CD8-positive, alpha-beta memory T cell (primary cell): ENCODE results near the gene PLCG2. TPM values are rescaled to one million over a fixed set of nuclear protein-coding genes. Genes with fewer than 3 reads are reported as not detected.

Experiments
- CTCF ChIA-PET: fragments of 350-600 bp; sonication (Branson Sonifier 250); formaldehyde crosslinking; loops from one replicate; lab custom pipeline; 2021; ENCODE audit warnings: antibody characterized with exemption; lab: Charles Lee
- POLR2A ChIA-PET: fragments of 350-600 bp; sonication (Branson Sonifier 250); formaldehyde crosslinking; loops from one replicate; lab custom pipeline; 2021; ENCODE audit warnings: antibody characterized with exemption; lab: Charles Lee
- DNase-seq, 5 donors: peaks; one replicate each; pipeline versions ENCODE4 v3.0.0 to v3.0.0-alpha.2; 2020 to 2022; ENCODE audit warnings: mixed read lengths in 1 of 5
- H3K27ac ChIP-seq: one replicate; pipeline ENCODE4 v1.7.0; 2013; ENCODE audit warnings: low read depth, mild to moderate bottlenecking, low read length, moderate library complexity
- H3K27me3 ChIP-seq: 2 replicates; pipeline ENCODE4 v1.7.0; 2013; ENCODE audit warnings: low read length, mild to moderate bottlenecking; ENCODE audit not compliant: insufficient read depth, poor library complexity, severe bottlenecking
- H3K36me3 ChIP-seq: 2 replicates; pipeline ENCODE4 v1.7.0; 2013; ENCODE audit warnings: mild to moderate bottlenecking, low read length, moderate library complexity; ENCODE audit not compliant: insufficient read depth
- H3K4me1 ChIP-seq: 2 replicates; pipeline ENCODE4 v1.7.0; 2013; ENCODE audit warnings: mild to moderate bottlenecking, low read length, moderate library complexity; ENCODE audit not compliant: insufficient read depth
- H3K4me3 ChIP-seq: 2 replicates; pipeline ENCODE4 v1.7.0; 2013; ENCODE audit warnings: mild to moderate bottlenecking, low read length
- H3K9me3 ChIP-seq: 2 replicates; pipeline ENCODE4 v1.7.0; 2013; ENCODE audit warnings: mild to moderate bottlenecking, low read length
- H3K27ac Mint-ChIP-seq, 8 donors: one replicate each; pipeline ENCODE4 v1.8.0; 2020 to 2021; ENCODE audit warnings: mixed read lengths in 8 of 8, mild to moderate bottlenecking in 6 of 8, inconsistent platforms in 3 of 8, moderate library complexity in 3 of 8
- H3K27me3 Mint-ChIP-seq, 2 donors: one replicate each; pipeline ENCODE4 v1.8.0; 2020 to 2021; ENCODE audit warnings: mixed read lengths in 2 of 2, mild to moderate bottlenecking in 1 of 2, moderate library complexity in 1 of 2
- H3K36me3 Mint-ChIP-seq, 3 donors: one replicate each; pipeline ENCODE4 v1.8.0; 2020 to 2021; ENCODE audit warnings: mixed read lengths in 3 of 3, inconsistent platforms in 1 of 3, mild to moderate bottlenecking in 1 of 3
- H3K4me1 Mint-ChIP-seq, 3 donors: one replicate each; pipeline ENCODE4 v1.8.0; 2020 to 2021; ENCODE audit warnings: mixed read lengths in 3 of 3, inconsistent platforms in 1 of 3, mild to moderate bottlenecking in 1 of 3
- H3K4me3 Mint-ChIP-seq, 7 donors: one replicate each; pipeline ENCODE4 v1.8.0; 2020 to 2021; ENCODE audit warnings: mixed read lengths in 7 of 7, mild to moderate bottlenecking in 6 of 7, moderate library complexity in 4 of 7, inconsistent platforms in 2 of 7
- H3K9me3 Mint-ChIP-seq, 5 donors: one replicate each; pipeline ENCODE4 v1.8.0; 2020 to 2022; ENCODE audit warnings: mixed read lengths in 5 of 5, mild to moderate bottlenecking in 3 of 5, moderate library complexity in 2 of 5, inconsistent platforms in 1 of 5
- polyA plus RNA-seq: library from polyadenylated mRNA; unstranded; fragments of 300-500 nt; fragmentation: Illumina TruSeq; gene quantifications from one replicate; pipeline ENCODE4 v1.2.3, GENCODE V29; 2021
- total RNA-seq, 2 experiments: library from RNA; stranded (reverse); gene quantifications; one replicate each; pipeline ENCODE4 v1.2.3, GENCODE V29; 2021

The PLCG2 gene
- total and polyA plus RNA-seq, 3 experiments from 2014 or later, result 5.4 to 16.2 (median 14.2) TPM

DNA sequence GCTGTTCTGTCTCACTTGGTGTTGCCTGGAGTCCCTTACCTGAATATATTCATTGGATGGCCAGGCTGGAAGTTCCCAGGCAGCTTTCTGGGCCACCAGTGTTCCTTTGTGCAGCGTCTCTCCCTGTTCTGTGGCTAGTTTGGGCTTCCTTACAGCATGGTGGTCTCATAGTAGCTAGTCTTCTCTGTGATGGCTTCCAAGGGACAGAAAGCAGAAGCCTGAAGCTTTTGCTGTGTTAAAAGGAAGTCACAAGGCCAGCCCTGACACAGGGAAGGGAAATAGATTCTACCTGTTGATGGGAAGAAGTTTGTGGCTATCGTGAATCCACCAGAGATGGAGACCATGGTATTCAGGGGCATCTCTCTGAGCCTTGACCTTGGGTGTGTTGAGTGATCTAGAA is 34.6 kb downstream of the PLCG2 start:
- peak overlapping the region in 3 of 8 donors; percentile 40 to 95 (median 63) for H3K27ac Mint-ChIP-seq
- peak in 1 of 5 donors; percentile 27 for DNase-seq
- H3K4me1 Mint-ChIP-seq, result peaks cover 40 to 82% (median 49%) of the 10 kb centered on the region in 3 donors
- POLR2A ChIA-PET, result no interaction called here
- Histone ChIP-seq H3K36me3 (no peaks in the 10 kb centered on the region), H3K4me1 (peaks cover 13% of the 10 kb centered on the region), H3K27me3 (no peaks in the 10 kb centered on the region), H3K4me3 (no peak overlapping the region), H3K27ac (no peak overlapping the region), H3K9me3 (no peaks in the 10 kb centered on the region)
- H3K4me3 Mint-ChIP-seq, result no peak overlapping the region
- H3K36me3 Mint-ChIP-seq, result no peaks in the 10 kb centered on the region
- no peaks in the 10 kb centered on the region for H3K27me3 Mint-ChIP-seq
- peaks cover 0 to 2% (median 0%) of the 10 kb centered on the region in 5 donors for H3K9me3 Mint-ChIP-seq
- CTCF ChIA-PET, result no interaction called here

- Mint-ChIP-seq H3K9me3 (peaks cover 0 to 2% (median 0%) of the 10 kb centered on the region in 5 donors), H3K27ac (peak overlapping the region in 3 of 8 donors; percentile 11 to 42 (median 33)), H3K27me3 (peaks cover 0 to 4% of the 10 kb centered on the region in 2 donors), H3K4me1 (peaks cover 36 to 78% (median 41%) of the 10 kb centered on the region in 3 donors), H3K4me3 (no peak overlapping the region), H3K36me3 (no peaks in the 10 kb centered on the region)
- Histone ChIP-seq H3K27ac (no peak overlapping the region), H3K4me3 (no peak overlapping the region), H3K4me1 (peaks cover 14% of the 10 kb centered on the region), H3K27me3 (no peaks in the 10 kb centered on the region), H3K9me3 (no peaks in the 10 kb centered on the region), H3K36me3 (no peaks in the 10 kb centered on the region)
- ChIA-PET POLR2A (no interaction called here), CTCF (no interaction called here)
- peak in 1 of 5 donors; percentile 8 for DNase-seq
These were observed 35.8 kb downstream of the PLCG2 start for GRCh38 chr16:81814751-81815428.

DNA sequence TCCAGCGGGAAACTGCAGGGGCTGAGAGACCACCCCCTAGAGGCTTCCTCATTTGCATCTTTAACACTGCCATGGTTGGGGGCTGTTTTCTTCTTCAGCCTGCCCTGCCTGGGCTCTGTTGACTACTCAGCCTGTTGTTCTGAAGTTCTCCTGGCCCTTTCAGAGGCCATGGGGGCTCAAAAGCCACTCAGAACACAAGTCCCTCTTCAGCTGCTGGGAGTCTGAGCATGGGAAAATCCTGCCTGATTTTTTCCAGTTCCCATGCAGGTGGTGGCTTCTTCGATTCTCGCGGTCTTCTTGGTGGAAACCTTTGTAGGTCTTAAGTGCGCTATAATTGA is 36.3 kb downstream of the PLCG2 start:
- POLR2A ChIA-PET, result no interaction called here
- peaks cover 14% of the 10 kb centered on the region for H3K4me1 ChIP-seq

DNA sequence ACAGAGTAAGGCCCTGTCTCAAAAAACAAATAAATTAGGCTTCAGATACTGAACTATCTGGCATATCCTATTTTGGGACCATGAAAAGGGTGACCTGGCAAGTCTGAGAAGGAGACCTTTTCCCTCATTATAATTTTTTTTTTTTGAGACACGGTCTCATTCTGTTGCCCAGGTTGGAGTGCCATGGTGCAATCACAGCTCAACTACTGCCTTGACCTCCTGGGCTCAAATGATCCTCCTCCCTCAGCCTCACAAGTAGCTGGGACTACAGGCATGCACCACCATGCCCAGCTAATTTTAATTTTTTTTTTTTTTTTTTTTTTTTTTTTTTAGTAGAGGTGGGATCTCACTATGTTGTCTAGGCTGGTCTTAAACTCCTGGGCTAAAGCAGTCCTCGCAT is 37.3 kb downstream of the PLCG2 start:
- Histone ChIP-seq H3K4me1 (peaks cover 9% of the 10 kb centered on the region), H3K36me3 (no peaks in the 10 kb centered on the region), H3K27me3 (no peaks in the 10 kb centered on the region), H3K27ac (peak overlapping the region; percentile 65), H3K9me3 (no peaks in the 10 kb centered on the region), H3K4me3 (no peak overlapping the region)
- Mint-ChIP-seq H3K27me3 (peaks cover 0 to 4% of the 10 kb centered on the region in 2 donors), H3K9me3 (peaks cover 0 to 2% (median 0%) of the 10 kb centered on the region in 5 donors), H3K27ac (peak overlapping the region in 4 of 8 donors; percentile 80 to 93 (median 86)), H3K36me3 (no peaks in the 10 kb centered on the region), H3K4me3 (peak overlapping the region in 2 of 7 donors; percentile 50 to 62), H3K4me1 (peaks cover 26 to 72% (median 28%) of the 10 kb centered on the region in 3 donors)
- ChIA-PET POLR2A (interaction anchor here (1.5 kb wide), 1 partner anchor 18 kb away, joined by 5 read pairs; no protein-coding TSS in a partner anchor), CTCF (interaction anchor here (1.0 kb wide), 1 partner anchor 11 kb away, joined by 3 read pairs; no protein-coding TSS in a partner anchor)
- DNase-seq, result no peak

More for the DNA sequence above, 36.3 kb downstream of the PLCG2 start:
- Mint-ChIP-seq H3K4me1 (peaks cover 32 to 78% (median 36%) of the 10 kb centered on the region in 3 donors), H3K27me3 (peaks cover 0 to 4% of the 10 kb centered on the region in 2 donors), H3K9me3 (peaks cover 0 to 2% (median 0%) of the 10 kb centered on the region in 5 donors), H3K36me3 (no peaks in the 10 kb centered on the region), H3K27ac (peak overlapping the region in 1 of 8 donors; percentile 32), H3K4me3 (no peak overlapping the region)
- peak in 1 of 5 donors; percentile 26 for DNase-seq
- Histone ChIP-seq H3K27ac (no peak overlapping the region), H3K4me3 (no peak overlapping the region), H3K9me3 (no peaks in the 10 kb centered on the region), H3K27me3 (no peaks in the 10 kb centered on the region), H3K36me3 (no peaks in the 10 kb centered on the region)
- CTCF ChIA-PET, result no interaction called here

DNA sequence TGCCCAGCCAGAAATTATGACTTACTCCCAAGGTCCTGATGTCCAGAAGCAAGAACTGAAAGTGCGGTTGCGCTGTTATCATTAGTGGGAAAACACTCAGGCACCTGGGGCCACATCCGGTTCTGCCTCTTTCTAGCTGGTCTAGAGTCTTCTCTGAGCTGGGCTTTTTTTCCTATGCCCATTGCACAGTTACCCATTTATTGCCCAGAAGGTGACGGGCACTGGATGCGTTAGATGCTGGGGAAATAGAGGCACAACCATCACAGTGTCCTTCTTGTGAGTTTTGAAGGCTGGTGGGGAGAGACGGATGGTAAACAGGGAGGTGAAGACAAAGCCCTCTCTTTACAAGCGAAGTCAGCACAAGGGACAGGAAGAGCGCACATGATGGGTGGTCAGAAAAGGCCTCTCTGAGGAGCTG is 37.7 kb downstream of the PLCG2 start:
- ChIA-PET POLR2A (interaction anchor here (1.1 to 1.5 kb wide), 2 partner anchors 18 to 25 kb away, joined by 4 to 5 read pairs; no protein-coding TSS in a partner anchor), CTCF (interaction anchor here (1.0 kb wide), 1 partner anchor 12 kb away, joined by 3 read pairs; no protein-coding TSS in a partner anchor)
- Histone ChIP-seq H3K27me3 (no peaks in the 10 kb centered on the region), H3K4me3 (no peak overlapping the region), H3K9me3 (no peaks in the 10 kb centered on the region), H3K36me3 (no peaks in the 10 kb centered on the region), H3K4me1 (peaks cover 9% of the 10 kb centered on the region), H3K27ac (peak overlapping the region; percentile 65)
- H3K36me3 Mint-ChIP-seq, result no peaks in the 10 kb centered on the region
- peaks cover 28 to 72% (median 33%) of the 10 kb centered on the region in 3 donors for H3K4me1 Mint-ChIP-seq
- peak in 1 of 5 donors; percentile 37 for DNase-seq
- peak overlapping the region; percentile 26 to 88 (median 57) for H3K4me3 Mint-ChIP-seq
- peaks cover 0 to 4% of the 10 kb centered on the region in 2 donors for H3K27me3 Mint-ChIP-seq
- H3K9me3 Mint-ChIP-seq, result peaks cover 0 to 2% (median 0%) of the 10 kb centered on the region in 5 donors
- H3K27ac Mint-ChIP-seq, result peak overlapping the region in 7 of 8 donors; percentile 80 to 95 (median 87)

DNA sequence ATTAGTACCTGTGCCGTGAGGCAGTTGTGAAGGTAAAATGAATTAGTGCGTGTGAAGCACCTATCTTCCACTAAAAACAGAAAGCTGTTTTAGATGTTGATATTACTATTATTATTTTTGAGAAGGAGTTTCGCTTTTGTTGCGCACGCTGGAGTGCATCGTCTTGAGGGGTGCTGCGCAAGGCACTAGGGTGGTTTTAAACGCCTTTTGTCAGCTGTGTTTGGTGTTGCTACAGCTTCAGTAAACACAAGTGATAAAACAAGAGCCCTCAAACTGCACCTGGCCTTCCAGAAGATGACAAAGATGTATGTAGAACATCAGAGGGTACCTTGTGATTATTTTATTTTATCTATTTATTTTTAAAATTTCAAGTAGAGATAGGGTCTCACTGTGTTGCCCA is 38.2 kb downstream of the PLCG2 start:
- Mint-ChIP-seq H3K4me1 (peaks cover 31 to 75% (median 38%) of the 10 kb centered on the region in 3 donors), H3K4me3 (peak overlapping the region in 6 of 7 donors; percentile 50 to 88 (median 60)), H3K27ac (peak overlapping the region; percentile 17 to 95 (median 87)), H3K9me3 (peaks cover 0 to 2% (median 0%) of the 10 kb centered on the region in 5 donors), H3K36me3 (no peaks in the 10 kb centered on the region), H3K27me3 (peaks cover 0 to 4% of the 10 kb centered on the region in 2 donors)
- Histone ChIP-seq H3K27me3 (no peaks in the 10 kb centered on the region), H3K4me1 (peaks cover 9% of the 10 kb centered on the region), H3K36me3 (no peaks in the 10 kb centered on the region), H3K4me3 (no peak overlapping the region), H3K27ac (peak overlapping the region; percentile 74), H3K9me3 (no peaks in the 10 kb centered on the region)
- ChIA-PET CTCF (interaction anchor here (1.0 kb wide), 1 partner anchor 12 kb away, joined by 3 read pairs; no protein-coding TSS in a partner anchor), POLR2A (interaction anchor here (1.1 to 1.5 kb wide), 2 partner anchors 19 to 24 kb away, joined by 4 to 5 read pairs; no protein-coding TSS in a partner anchor)
- DNase-seq, result peak in 1 of 5 donors; percentile 62

GRCh38 chr16:81817789-81818567 is 38.9 kb downstream of the PLCG2 start:
- H3K4me1 Mint-ChIP-seq, result peaks cover 29 to 73% (median 39%) of the 10 kb centered on the region in 3 donors
- peaks cover 9% of the 10 kb centered on the region for H3K4me1 ChIP-seq
- no peaks in the 10 kb centered on the region for H3K36me3 Mint-ChIP-seq
- peaks cover 0 to 4% of the 10 kb centered on the region in 2 donors for H3K27me3 Mint-ChIP-seq
- H3K27ac Mint-ChIP-seq, result peak overlapping the region; percentile 34 to 89 (median 76)
- ChIA-PET POLR2A (interaction anchor here (1.1 to 1.5 kb wide), 2 partner anchors 20 to 24 kb away, joined by 4 to 5 read pairs; no protein-coding TSS in a partner anchor), CTCF (interaction anchor here (0.7 to 1.9 kb wide), 5 partner anchors 13 to 80 kb away, joined by 3 to 6 read pairs (median 4); no protein-coding TSS in a partner anchor)
- no peaks in the 10 kb centered on the region for H3K27me3 ChIP-seq
- H3K9me3 ChIP-seq, result no peaks in the 10 kb centered on the region
- peak overlapping the region; percentile 74 for H3K27ac ChIP-seq
- peak overlapping the region in 6 of 7 donors; percentile 11 to 66 (median 49) for H3K4me3 Mint-ChIP-seq
- DNase-seq, result peak in 2 of 5 donors; percentile 49 to 63
- H3K9me3 Mint-ChIP-seq, result peaks cover 0 to 2% (median 0%) of the 10 kb centered on the region in 5 donors
- no peaks in the 10 kb centered on the region for H3K36me3 ChIP-seq
- no peak overlapping the region for H3K4me3 ChIP-seq
